Activated CD8-positive, alpha-beta memory T cell treated with anti-CD3 and anti-CD28 coated beads, Interleukin-2, amount 50 U/mL, for 24 hours (primary cell): ENCODE data around the gene IL36A.

Experiments used
- DNase-seq: peaks from one replicate; pipeline ENCODE4 v3.0.0-alpha.2; 2020; ENCODE audit errors: extremely low read depth

The IL36A gene

GRCh38 chr2:113005030-113005509, at the start of gene IL36A:
Gene IL36A, plus strand, starts transcription at chr2:113005459. Its CDS starts 413 bp downstream, at chr2:113005872.
- DNase-seq = no peak

GRCh38 chr2:112957511-112957910, 47.7 kb upstream of the IL36A start:
- no peak for DNase-seq

GRCh38 chr2:112958428-112959108, 46.7 kb upstream of the IL36A start:
- DNase-seq = no peak

- no peak for DNase-seq
Observed at GRCh38 chr2:112959109-112959812, 46.0 kb upstream of the IL36A start.

GRCh38 chr2:112960230-112960825, 44.9 kb upstream of the IL36A start:
- DNase-seq = no peak

- no peak for DNase-seq
Observed at GRCh38 chr2:112962308-112963175, 42.7 kb upstream of the IL36A start.

- no peak for DNase-seq
Observed at GRCh38 chr2:112967023-112967422, 38.2 kb upstream of the IL36A start.

GRCh38 chr2:112972423-112973086, 32.7 kb upstream of the IL36A start:
- no peak for DNase-seq

GRCh38 chr2:112973156-112973555, 32.1 kb upstream of the IL36A start:
- no peak for DNase-seq

GRCh38 chr2:112977559-112978056, 27.7 kb upstream of the IL36A start, which contains the start of gene IL36G:
Gene IL36G, plus strand, starts transcription at chr2:112978006. Its CDS starts 633 bp downstream, at chr2:112978639.
- DNase-seq = no peak

GRCh38 chr2:112979731-112980130, 25.5 kb upstream of the IL36A start:
- DNase-seq = no peak

GRCh38 chr2:112980537-112980936, 24.7 kb upstream of the IL36A start:
- DNase-seq = no peak

- no peak for DNase-seq
Observed at GRCh38 chr2:112985090-112985489, 20.2 kb upstream of the IL36A start.

GRCh38 chr2:112989611-112990010, 15.6 kb upstream of the IL36A start:
- DNase-seq = no peak

GRCh38 chr2:112993831-112994230, 11.4 kb upstream of the IL36A start:
- no peak for DNase-seq

GRCh38 chr2:112994648-112995047, 10.6 kb upstream of the IL36A start:
- DNase-seq = no peak

GRCh38 chr2:112995346-112995920, 9.8 kb upstream of the IL36A start:
- DNase-seq = no peak

- no peak for DNase-seq
Observed at GRCh38 chr2:112996635-112997034, 8.6 kb upstream of the IL36A start.

GRCh38 chr2:112997151-112997550, 8.1 kb upstream of the IL36A start:
- DNase-seq = no peak

GRCh38 chr2:113000436-113000835, 4.8 kb upstream of the IL36A start:
- DNase-seq = no peak

GRCh38 chr2:113002677-113003076, 2.6 kb upstream of the IL36A start:
- no peak for DNase-seq
